HAP-1 (cell line): ENCODE data around the gene CD8A.
A peak's percentile ranks its signal among the peaks of the same experiment; 100 is the strongest.

Experiments used
- DNase-seq, 2 experiments: peaks; one replicate each; pipeline ENCODE4 v3.0.0-alpha.2; 2016 to 2020; ENCODE audit warnings: low spot score in 2 of 2
- H3K27me3 ChIP-seq: fragments of 250-450 bp; sonication (Bioruptor Pico); 2 replicates; pipeline ENCODE4 v1.5.1; 2020; ENCODE audit warnings: low read depth, mild to moderate bottlenecking, moderate library complexity
- H3K36me3 ChIP-seq: fragments of 250-450 bp; sonication (Bioruptor Pico); replicated peaks from 2 replicates; pipeline ENCODE4 v1.5.1; 2020; ENCODE audit warnings: mild to moderate bottlenecking
- H3K4me1 ChIP-seq: fragments of 250-450 bp; sonication (Bioruptor Pico); 2 replicates; pipeline ENCODE4 v1.5.1; 2020; ENCODE audit warnings: mild to moderate bottlenecking
- H3K4me3 ChIP-seq: fragments of 250-450 bp; sonication (Bioruptor Pico); 2 replicates; pipeline ENCODE4 v1.5.1; 2020; ENCODE audit warnings: mild to moderate bottlenecking, moderate library complexity
- H3K9me3 ChIP-seq: fragments of 250-450 bp; sonication (Bioruptor Pico); 2 replicates; pipeline ENCODE4 v1.5.1; 2020; ENCODE audit warnings: mild to moderate bottlenecking, moderate library complexity
- in situ Hi-C: fragments of 300-500 bp; cut with MboI; formaldehyde crosslinking; loops from 3 replicates; pipeline ENCODE4 v1.14.3; 2020; ENCODE audit warnings: low sequenced_read_pairs, inconsistent platforms, mixed read lengths

Gene CD8A

GRCh38 chr2:86778957-86779356 lies 11.8 kb downstream of the CD8A start:
- Histone ChIP-seq H3K4me1 (no peaks in the 10 kb centered on the region), H3K9me3 (no peaks in the 10 kb centered on the region), H3K36me3 (peaks cover 5% of the 10 kb centered on the region), H3K27me3 (no peaks in the 10 kb centered on the region), H3K4me3 (no peak overlapping the region)
- DNase-seq, result no peak
- in situ Hi-C loops, result no loop called here

GRCh38 chr2:86776532-86776931 lies 14.2 kb downstream of the CD8A start:
- Histone ChIP-seq H3K4me1 (no peaks in the 10 kb centered on the region), H3K4me3 (no peak overlapping the region), H3K9me3 (no peaks in the 10 kb centered on the region), H3K27me3 (no peaks in the 10 kb centered on the region), H3K36me3 (peaks cover 20% of the 10 kb centered on the region)
- DNase-seq, result no peak
- in situ Hi-C loops, result no loop called here

DNA sequence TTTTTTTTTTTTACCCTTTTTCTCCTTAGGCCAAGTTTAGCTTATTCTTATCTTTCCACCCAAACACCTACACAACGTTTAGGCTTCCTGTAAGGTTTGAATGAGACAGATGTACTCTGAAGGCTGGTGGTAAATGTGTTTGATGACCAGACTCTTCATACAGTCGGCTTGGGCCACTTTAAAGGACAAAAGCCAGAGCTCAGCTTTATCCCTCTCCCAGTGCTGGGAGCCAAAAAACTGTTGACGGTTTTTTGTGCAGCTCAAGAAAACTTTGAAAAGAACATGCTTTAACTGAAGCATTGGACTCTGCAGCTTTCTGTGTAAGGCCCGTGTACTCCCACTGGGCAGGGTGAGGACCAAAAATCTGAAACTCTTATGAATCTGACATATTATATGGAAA lies 15.4 kb downstream of the CD8A start:
- no peaks in the 10 kb centered on the region for H3K9me3 ChIP-seq
- no peak for DNase-seq
- H3K4me1 ChIP-seq, result no peaks in the 10 kb centered on the region
- peaks cover 31% of the 10 kb centered on the region for H3K36me3 ChIP-seq
- H3K27me3 ChIP-seq, result no peaks in the 10 kb centered on the region
- in situ Hi-C loops, result no loop called here
- H3K4me3 ChIP-seq, result no peak overlapping the region

GRCh38 chr2:86774862-86775261 lies 15.9 kb downstream of the CD8A start:
- no peak for DNase-seq
- no peaks in the 10 kb centered on the region for H3K9me3 ChIP-seq
- peaks cover 31% of the 10 kb centered on the region for H3K36me3 ChIP-seq
- H3K4me1 ChIP-seq, result no peaks in the 10 kb centered on the region
- no peaks in the 10 kb centered on the region for H3K27me3 ChIP-seq
- H3K4me3 ChIP-seq, result no peak overlapping the region
- in situ Hi-C loops, result no loop called here

DNA sequence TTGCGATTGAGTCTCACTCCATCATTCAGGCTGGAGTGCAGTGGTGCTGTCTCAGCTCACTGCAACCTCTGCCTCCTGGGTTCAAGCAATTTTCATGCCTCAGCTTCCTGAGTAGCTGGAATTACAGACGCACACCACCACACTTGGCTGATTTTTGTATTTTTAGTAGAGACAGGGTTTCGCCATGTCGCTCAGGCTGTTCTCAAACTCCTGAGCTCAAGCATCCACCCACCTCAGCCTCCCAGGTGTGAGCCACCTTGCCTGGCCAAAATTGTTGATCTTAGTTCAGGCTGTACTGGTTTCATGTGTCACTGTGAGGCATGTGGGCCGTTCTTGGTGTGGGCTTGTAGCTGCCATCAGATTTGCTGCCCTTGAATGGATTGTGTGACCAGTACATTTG lies 18.1 kb downstream of the CD8A start:
- no peaks in the 10 kb centered on the region for H3K27me3 ChIP-seq
- H3K36me3 ChIP-seq, result peaks cover 38% of the 10 kb centered on the region
- in situ Hi-C loops, result no loop called here
- DNase-seq, result no peak
- no peaks in the 10 kb centered on the region for H3K4me1 ChIP-seq
- H3K4me3 ChIP-seq, result no peak overlapping the region
- H3K9me3 ChIP-seq, result no peaks in the 10 kb centered on the region

GRCh38 chr2:86770816-86771301 lies 19.9 kb downstream of the CD8A start:
- Histone ChIP-seq H3K4me3 (no peak overlapping the region), H3K4me1 (no peaks in the 10 kb centered on the region), H3K36me3 (peaks cover 43% of the 10 kb centered on the region), H3K27me3 (no peaks in the 10 kb centered on the region), H3K9me3 (no peaks in the 10 kb centered on the region)
- in situ Hi-C loops, result no loop called here
- no peak for DNase-seq

DNA sequence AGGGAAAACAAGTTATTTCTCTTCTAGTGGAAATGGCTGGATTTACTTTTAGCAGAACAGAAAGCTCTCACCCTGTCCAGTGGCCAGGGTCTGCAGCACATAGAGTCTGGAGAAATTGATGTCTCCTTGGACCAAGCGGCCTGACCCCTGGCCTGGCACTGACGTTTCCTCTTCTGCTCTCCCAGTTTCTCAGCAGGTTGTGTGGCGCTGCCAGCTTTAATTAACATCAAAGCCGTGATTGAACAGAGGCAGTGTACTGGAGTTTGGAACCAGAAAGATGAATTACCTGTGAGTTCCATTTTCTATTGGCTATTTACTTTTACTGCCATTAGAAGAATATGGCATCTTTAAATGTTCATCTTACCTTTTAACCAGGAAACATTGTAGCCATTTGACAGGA lies 20.9 kb downstream of the CD8A start:
- Histone ChIP-seq H3K36me3 (peaks cover 46% of the 10 kb centered on the region), H3K4me3 (no peak overlapping the region), H3K9me3 (no peaks in the 10 kb centered on the region), H3K4me1 (no peaks in the 10 kb centered on the region), H3K27me3 (no peaks in the 10 kb centered on the region)
- DNase-seq, result no peak
- in situ Hi-C loops, result no loop called here

- H3K36me3 ChIP-seq, result peaks cover 38% of the 10 kb centered on the region
- no peaks in the 10 kb centered on the region for H3K27me3 ChIP-seq
- in situ Hi-C loops, result no loop called here
- H3K4me3 ChIP-seq, result no peak overlapping the region
- no peaks in the 10 kb centered on the region for H3K9me3 ChIP-seq
- no peaks in the 10 kb centered on the region for H3K4me1 ChIP-seq
- no peak for DNase-seq
Observed at GRCh38 chr2:86768189-86768949, 22.3 kb downstream of the CD8A start.

DNA sequence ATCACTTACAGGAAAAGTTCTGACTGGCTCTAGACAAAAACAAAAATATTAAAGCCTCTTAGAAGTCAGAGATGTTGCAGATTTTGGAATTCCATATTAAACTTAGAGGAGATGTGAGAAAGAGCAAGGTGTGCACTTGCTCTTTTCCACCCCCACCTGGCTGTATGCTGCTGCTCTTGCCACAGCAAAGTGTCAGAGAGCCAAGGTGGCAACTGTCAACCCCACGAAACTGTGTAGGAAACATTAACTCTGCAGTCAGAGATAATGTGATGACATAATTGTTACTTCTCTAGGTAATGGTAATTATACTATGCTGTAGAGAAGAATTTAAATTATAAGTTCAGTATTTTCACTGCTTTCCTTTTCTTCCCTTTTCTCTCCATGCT lies 25.4 kb downstream of the CD8A start:
- Histone ChIP-seq H3K27me3 (no peaks in the 10 kb centered on the region), H3K9me3 (no peaks in the 10 kb centered on the region), H3K36me3 (peaks cover 15% of the 10 kb centered on the region), H3K4me1 (no peaks in the 10 kb centered on the region), H3K4me3 (no peak overlapping the region)
- in situ Hi-C loops, result no loop called here
- DNase-seq, result no peak

GRCh38 chr2:86764661-86765309 lies 25.9 kb downstream of the CD8A start:
- peak; percentile 56 to 64 for DNase-seq
- no peaks in the 10 kb centered on the region for H3K9me3 ChIP-seq
- H3K27me3 ChIP-seq, result no peaks in the 10 kb centered on the region
- no peaks in the 10 kb centered on the region for H3K4me1 ChIP-seq
- in situ Hi-C loops, result no loop called here
- no peak overlapping the region for H3K4me3 ChIP-seq
- peaks cover 15% of the 10 kb centered on the region for H3K36me3 ChIP-seq

DNA sequence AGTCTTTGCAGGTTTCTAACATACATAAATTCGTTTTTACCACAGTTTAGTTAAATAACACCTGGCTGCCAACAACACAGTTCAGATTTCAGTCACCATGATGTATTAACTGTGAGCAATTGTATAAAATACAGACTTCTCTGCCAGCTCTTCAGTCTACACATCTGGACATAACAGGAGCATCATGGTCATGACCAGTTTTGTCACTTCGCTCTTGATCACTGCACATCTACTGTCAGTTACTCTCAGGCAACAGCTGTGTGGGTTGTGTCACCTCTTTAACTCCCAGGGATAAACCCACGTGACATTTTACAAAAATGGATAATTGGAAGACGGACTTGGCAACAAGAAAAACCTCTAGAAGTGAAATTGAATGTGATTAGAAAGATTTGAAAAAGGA lies 30.3 kb downstream of the CD8A start:
- H3K4me1 ChIP-seq, result no peaks in the 10 kb centered on the region
- no peaks in the 10 kb centered on the region for H3K27me3 ChIP-seq
- no peaks in the 10 kb centered on the region for H3K9me3 ChIP-seq
- DNase-seq, result no peak
- H3K36me3 ChIP-seq, result peaks cover 15% of the 10 kb centered on the region
- in situ Hi-C loops, result no loop called here
- H3K4me3 ChIP-seq, result no peak overlapping the region

DNA sequence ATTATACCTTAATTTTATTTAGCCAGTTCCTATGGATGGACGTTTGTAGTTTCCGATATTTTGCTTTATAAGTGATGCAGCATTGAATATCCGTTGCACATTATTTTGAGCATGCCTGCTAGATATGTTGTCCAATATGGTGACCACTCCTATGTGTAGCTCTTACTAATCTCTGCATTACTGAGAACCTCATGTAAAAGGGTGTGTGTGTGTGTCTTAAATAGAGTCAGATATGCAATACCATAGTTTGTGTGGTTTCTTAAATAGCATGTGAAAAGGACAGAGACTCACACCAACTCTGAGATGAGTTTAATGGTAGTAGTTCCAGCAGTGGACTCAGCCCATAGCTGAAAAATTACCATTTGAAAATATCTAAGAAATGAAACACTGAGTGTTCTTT lies 32.3 kb downstream of the CD8A start:
- DNase-seq, result no peak
- H3K4me1 ChIP-seq, result no peaks in the 10 kb centered on the region
- in situ Hi-C loops, result no loop called here
- no peak overlapping the region for H3K4me3 ChIP-seq
- H3K27me3 ChIP-seq, result no peaks in the 10 kb centered on the region
- no peaks in the 10 kb centered on the region for H3K9me3 ChIP-seq
- H3K36me3 ChIP-seq, result peaks cover 32% of the 10 kb centered on the region

DNA sequence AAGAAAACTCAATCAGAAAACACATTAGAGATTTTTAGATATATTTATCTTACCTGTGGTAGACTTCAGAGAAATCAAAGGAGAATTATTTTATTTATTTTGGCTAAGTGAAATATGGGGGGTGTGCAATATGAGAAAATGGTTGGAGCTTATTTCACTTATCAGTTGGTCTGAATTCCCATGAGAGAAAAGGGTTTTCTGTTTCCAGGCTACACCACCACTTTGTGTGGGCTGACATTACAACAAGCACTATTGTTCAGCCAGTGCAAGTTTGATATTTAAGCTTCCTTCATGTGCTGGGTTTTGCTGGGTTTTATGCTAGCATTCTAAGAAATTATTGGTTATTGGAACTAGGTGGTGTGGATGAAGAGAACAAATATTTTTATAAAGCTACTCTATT lies 37.1 kb downstream of the CD8A start:
- H3K27me3 ChIP-seq, result no peaks in the 10 kb centered on the region
- DNase-seq, result no peak

GRCh38 chr2:86752934-86753333 lies 37.8 kb downstream of the CD8A start:
- in situ Hi-C loops, result no loop called here
- H3K9me3 ChIP-seq, result no peaks in the 10 kb centered on the region; the same call in 1 of the 2 replicates
- H3K4me3 ChIP-seq, result no peak overlapping the region
- H3K36me3 ChIP-seq, result peaks cover 55% of the 10 kb centered on the region
- DNase-seq, result no peak
- H3K27me3 ChIP-seq, result no peaks in the 10 kb centered on the region
- peaks cover 4% of the 10 kb centered on the region; the same call in 1 of the 2 replicates for H3K4me1 ChIP-seq

More for the DNA sequence above, 37.1 kb downstream of the CD8A start:
- H3K4me3 ChIP-seq, result no peak overlapping the region
- H3K36me3 ChIP-seq, result peaks cover 55% of the 10 kb centered on the region
- no peaks in the 10 kb centered on the region; the same call in 1 of the 2 replicates for H3K9me3 ChIP-seq
- in situ Hi-C loops, result no loop called here
- no peaks in the 10 kb centered on the region for H3K4me1 ChIP-seq
